ENCODE measurements around the gene CALY. TPM values are rescaled to one million over a fixed set of nuclear protein-coding genes. Genes with fewer than 3 reads are reported as not detected.

Gene CALY
- total RNA-seq, 1 donor, result 0.73 TPM

DNA sequence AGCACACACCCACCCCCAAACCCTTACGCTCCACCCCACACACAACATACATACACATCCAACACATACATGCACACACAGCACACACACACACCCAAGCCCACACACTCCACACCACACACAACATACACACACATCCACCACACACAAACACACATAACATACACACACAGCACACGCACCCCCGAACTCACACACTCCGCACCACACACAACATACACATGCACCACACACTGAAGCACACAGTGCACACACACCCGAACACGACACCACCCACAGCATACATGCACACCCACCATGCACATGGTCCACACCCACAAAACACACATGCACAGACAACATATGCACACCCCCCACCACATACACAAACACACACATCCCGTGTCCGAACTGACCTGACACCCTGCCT lies 12.5 kb upstream of the CALY start:
- Histone ChIP-seq H3K27me3 (ENCODE audit: insufficient read depth, low read length) (peaks cover 2% of the 10 kb centered on the region), H3K4me1 (ENCODE audit: insufficient read depth, low read length) (no peaks in the 10 kb centered on the region)

GRCh38 chr10:133347710-133348517 lies 11.2 kb upstream of the CALY start:
- Histone ChIP-seq H3K4me3 (ENCODE audit: low read length) (no peak overlapping the region), H3K27me3 (ENCODE audit: insufficient read depth, low read length) (peaks cover 5% of the 10 kb centered on the region), H3K4me1 (ENCODE audit: insufficient read depth, low read length) (no peaks in the 10 kb centered on the region), H3K9me3 (ENCODE audit: low read depth, low read length) (no peaks in the 10 kb centered on the region)

More for the DNA sequence above, 12.5 kb upstream of the CALY start:
- no peaks in the 10 kb centered on the region for H3K9me3 ChIP-seq (ENCODE audit: low read depth, low read length)
- H3K4me3 ChIP-seq (ENCODE audit: low read length), result no peak overlapping the region

DNA sequence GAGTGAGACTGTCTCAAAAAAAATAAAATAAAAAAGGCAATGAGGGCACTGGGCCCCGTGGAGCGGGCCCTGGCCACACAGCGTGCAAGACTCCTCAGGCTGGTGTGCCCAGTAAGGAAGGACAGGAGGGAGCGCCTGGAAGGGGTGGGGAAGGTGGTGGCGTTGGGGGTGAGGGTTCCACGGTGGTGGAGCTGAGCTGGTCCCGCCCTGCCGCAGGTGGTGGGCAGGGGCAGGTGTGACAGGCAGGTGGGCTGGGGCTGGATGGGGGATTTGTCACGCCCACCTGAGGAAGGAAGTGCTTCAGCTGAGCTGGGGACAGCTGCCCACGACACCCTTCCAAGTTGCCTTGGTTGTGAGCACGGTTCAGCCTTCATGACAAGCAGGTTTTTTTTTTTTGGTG lies 9.7 kb upstream of the CALY start:
- no peaks in the 10 kb centered on the region for H3K9me3 ChIP-seq (ENCODE audit: low read depth, low read length)
- no peak overlapping the region for H3K4me3 ChIP-seq (ENCODE audit: low read length)
- no peaks in the 10 kb centered on the region for H3K4me1 ChIP-seq (ENCODE audit: insufficient read depth, low read length)
- H3K27me3 ChIP-seq (ENCODE audit: insufficient read depth, low read length), result peaks cover 5% of the 10 kb centered on the region

DNA sequence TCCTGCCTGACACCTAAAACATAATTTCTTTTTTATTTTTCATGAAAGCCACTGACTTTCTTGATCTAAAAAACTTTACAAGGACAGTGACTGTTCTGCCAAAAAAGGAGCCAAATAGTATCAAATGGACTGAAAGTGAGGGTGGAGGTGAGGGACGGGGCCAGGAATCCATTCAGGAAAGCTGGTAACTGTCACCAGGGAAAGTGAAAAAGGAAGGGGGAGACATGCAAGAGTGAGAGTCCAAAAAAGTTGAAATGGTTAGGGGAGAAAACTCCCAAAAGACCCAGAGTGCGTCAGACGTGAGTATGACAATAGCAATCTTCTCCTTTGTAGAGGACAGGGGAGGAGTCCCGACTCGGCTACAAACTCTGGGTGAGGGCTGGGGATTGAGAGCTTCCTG lies 7.5 kb upstream of the CALY start:
- Histone ChIP-seq H3K27me3 (ENCODE audit: insufficient read depth, low read length) (peaks cover 5% of the 10 kb centered on the region), H3K9me3 (ENCODE audit: low read depth, low read length) (no peaks in the 10 kb centered on the region), H3K4me3 (ENCODE audit: low read length) (no peak overlapping the region), H3K4me1 (ENCODE audit: insufficient read depth, low read length) (no peaks in the 10 kb centered on the region)

GRCh38 chr10:133343558-133343957 lies 6.9 kb upstream of the CALY start:
- no peak overlapping the region for H3K4me3 ChIP-seq (ENCODE audit: low read length)
- H3K4me1 ChIP-seq (ENCODE audit: insufficient read depth, low read length), result no peaks in the 10 kb centered on the region
- H3K27me3 ChIP-seq (ENCODE audit: insufficient read depth, low read length), result peaks cover 6% of the 10 kb centered on the region
- H3K9me3 ChIP-seq (ENCODE audit: low read depth, low read length), result no peaks in the 10 kb centered on the region

DNA sequence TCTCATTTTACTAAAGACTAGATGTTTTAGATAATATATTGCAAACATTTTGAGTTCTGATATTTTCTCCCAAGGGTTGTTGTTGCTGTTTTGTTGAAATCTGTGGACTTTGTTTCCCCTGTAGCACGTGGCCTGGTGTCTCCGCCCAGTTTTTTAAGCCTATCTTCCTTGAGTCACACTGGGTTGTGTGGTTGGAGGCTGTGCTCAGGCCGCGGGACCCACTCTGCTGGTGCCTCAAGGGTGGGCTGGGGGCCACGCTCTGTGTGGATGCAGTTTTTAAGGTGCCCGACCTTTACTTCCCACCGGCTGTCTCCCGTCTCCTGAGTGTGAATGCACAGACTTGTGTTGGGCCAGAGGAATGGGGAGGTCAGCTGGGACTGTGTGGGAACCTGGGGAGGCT lies 6.2 kb upstream of the CALY start:
- H3K4me3 ChIP-seq (ENCODE audit: low read length), result no peak overlapping the region
- H3K27me3 ChIP-seq (ENCODE audit: insufficient read depth, low read length), result peaks cover 11% of the 10 kb centered on the region

GRCh38 chr10:133341983-133342382 lies 5.3 kb upstream of the CALY start:
- Histone ChIP-seq H3K9me3 (ENCODE audit: low read depth, low read length) (no peaks in the 10 kb centered on the region), H3K27me3 (ENCODE audit: insufficient read depth, low read length) (peaks cover 20% of the 10 kb centered on the region), H3K4me1 (ENCODE audit: insufficient read depth, low read length) (peaks cover 9% of the 10 kb centered on the region), H3K4me3 (ENCODE audit: low read length) (no peak overlapping the region)

More for the DNA sequence above, 6.2 kb upstream of the CALY start:
- Histone ChIP-seq H3K9me3 (ENCODE audit: low read depth, low read length) (no peaks in the 10 kb centered on the region), H3K4me1 (ENCODE audit: insufficient read depth, low read length) (no peaks in the 10 kb centered on the region)

DNA sequence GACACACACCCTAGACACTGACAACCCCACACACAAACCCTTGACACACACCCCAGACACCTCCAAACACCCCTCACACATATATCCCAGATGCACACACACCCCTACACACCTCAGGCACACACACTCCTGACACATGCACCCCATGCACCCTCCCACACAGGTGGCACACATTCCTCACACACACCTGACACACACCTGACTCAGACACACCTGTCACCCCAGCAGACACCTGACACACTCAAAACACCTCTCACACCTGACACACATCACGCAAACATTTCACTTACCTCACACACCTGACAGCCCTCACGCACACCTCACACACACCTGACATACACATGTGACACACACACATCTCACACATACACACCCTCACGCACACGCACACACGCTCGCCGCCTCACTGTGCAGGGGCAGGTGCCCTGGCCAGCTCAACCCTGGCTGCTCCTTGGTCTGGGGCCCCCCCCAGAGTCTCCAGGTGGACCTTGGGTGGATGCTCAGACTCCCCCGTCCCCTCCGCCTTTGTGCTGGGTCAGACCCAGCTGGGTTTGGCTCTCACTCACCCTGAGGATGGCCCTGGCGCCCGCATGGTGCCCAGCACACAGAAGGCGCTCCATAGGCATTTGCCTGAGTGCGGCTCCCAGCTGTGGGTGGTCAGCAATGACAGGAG lies 3.1 kb upstream of the CALY start:
- Histone ChIP-seq H3K4me3 (ENCODE audit: low read length) (no peak overlapping the region), H3K27me3 (ENCODE audit: insufficient read depth, low read length) (peaks cover 27% of the 10 kb centered on the region), H3K4me1 (ENCODE audit: insufficient read depth, low read length) (peaks cover 22% of the 10 kb centered on the region), H3K9me3 (ENCODE audit: low read depth, low read length) (no peaks in the 10 kb centered on the region)

DNA sequence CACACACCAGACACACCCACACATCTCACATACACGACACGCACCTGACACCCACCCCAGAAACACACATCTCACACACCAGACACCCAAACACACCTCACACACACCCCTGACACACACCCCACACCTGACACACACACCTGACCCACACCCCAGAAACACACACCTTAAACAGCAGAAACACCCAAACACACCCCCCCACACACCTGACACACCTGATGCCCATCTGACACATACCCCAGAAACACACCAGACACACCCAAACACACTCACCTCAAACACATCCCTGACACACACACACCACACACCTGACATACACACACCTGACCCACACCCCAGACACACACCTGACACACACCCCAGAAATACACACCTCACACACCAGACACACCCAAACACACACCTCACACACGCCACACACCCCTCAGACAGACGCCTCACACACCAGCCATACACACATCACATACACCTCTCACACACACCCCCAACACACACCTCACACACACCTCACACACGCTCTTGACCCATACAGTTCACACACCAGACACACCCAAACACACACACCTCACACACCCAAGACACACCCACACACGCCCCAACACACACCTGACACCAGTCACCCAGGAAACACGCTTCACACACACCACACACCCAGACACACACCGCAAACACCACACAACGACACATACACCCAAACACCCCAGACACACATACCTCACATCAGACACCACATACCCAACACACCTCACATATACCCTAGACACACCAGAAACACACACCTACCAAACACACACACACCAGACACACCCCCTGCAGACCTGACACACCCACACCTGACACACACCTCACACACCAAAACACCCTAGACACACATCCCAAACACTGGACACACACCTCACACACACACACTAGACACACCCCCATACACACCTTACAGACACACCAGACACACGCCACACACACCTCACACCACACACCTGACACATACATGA lies 1.7 kb upstream of the CALY start:
- no peak overlapping the region for H3K4me3 ChIP-seq (ENCODE audit: low read length)
- H3K27me3 ChIP-seq (ENCODE audit: insufficient read depth, low read length), result peaks cover 27% of the 10 kb centered on the region
- H3K4me1 ChIP-seq (ENCODE audit: insufficient read depth, low read length), result peaks cover 22% of the 10 kb centered on the region

DNA sequence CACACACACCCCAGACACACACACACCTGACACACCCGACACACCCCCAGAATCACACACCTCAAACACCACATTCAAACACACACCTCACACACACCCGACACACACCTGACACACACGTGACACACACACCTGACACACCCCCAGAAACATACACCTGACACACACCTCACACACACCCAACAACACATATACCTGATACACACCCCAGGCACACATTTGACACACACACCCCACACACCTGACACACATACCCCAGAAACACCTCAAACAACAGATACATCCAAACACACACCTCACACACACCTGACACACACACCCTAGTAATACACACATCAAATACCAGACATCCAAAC lies 652 bp upstream of the CALY start:
- H3K4me3 ChIP-seq (ENCODE audit: low read length), result no peak overlapping the region

More for the DNA sequence above, 1.7 kb upstream of the CALY start:
- H3K9me3 ChIP-seq (ENCODE audit: low read depth, low read length), result no peaks in the 10 kb centered on the region

GRCh38 chr10:133336118-133336576 lies 549 bp downstream of the CALY start:
- Histone ChIP-seq H3K9me3 (ENCODE audit: low read depth, low read length) (no peaks in the 10 kb centered on the region), H3K4me1 (ENCODE audit: insufficient read depth, low read length) (peaks cover 22% of the 10 kb centered on the region), H3K27me3 (ENCODE audit: insufficient read depth, low read length) (peaks cover 28% of the 10 kb centered on the region), H3K4me3 (ENCODE audit: low read length) (peak overlapping the region; percentile 12)

More for the DNA sequence above, 652 bp upstream of the CALY start:
- Histone ChIP-seq H3K9me3 (ENCODE audit: low read depth, low read length) (no peaks in the 10 kb centered on the region), H3K4me1 (ENCODE audit: insufficient read depth, low read length) (peaks cover 22% of the 10 kb centered on the region), H3K27me3 (ENCODE audit: insufficient read depth, low read length) (peaks cover 24% of the 10 kb centered on the region)

DNA sequence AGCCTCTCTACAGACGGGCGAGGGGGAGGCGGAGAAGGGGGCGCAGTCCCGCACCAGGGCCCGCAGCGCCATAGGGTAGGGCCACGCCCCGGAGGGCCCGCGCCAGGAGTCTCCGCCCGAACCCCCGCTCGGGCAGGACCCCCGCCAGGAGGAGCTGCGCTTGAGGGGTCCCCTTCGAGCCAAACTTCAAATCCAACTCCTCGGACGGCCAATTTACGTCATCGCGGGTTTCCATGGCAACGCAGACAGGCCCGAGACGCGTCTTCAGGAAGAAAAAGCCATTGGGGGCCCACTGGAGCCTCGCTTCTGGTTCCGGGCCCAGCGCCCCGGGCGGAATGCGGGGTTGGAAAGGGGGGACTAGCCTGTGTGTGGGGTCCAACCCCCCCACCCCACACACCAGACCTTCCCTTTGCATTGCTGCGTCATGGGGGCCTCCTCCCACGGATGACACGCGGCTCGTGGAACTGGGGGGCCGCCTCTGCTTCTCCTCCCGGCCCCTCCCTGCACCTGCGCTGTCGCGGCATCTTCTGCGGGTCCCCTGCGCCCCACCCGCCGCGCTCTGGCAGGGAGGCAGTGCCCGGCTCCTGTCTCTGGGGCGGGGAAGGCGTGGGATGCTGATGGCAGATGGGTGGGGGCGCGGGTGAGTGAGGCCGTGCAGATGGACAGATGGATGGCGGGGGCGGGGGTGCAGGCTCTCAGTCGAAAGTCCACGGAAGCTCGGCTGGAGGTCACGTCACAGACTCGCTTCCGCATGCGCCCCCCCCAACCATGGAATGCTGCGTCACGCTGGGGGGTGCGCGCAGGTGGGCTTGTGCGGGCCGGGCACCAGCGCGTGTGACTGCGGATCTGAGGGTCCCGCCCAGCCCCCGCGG lies 1.2 kb downstream of the CALY start:
- Histone ChIP-seq H3K27me3 (ENCODE audit: insufficient read depth, low read length) (peaks cover 31% of the 10 kb centered on the region), H3K4me3 (ENCODE audit: low read length) (peak overlapping the region; percentile 12), H3K9me3 (ENCODE audit: low read depth, low read length) (no peaks in the 10 kb centered on the region), H3K4me1 (ENCODE audit: insufficient read depth, low read length) (peaks cover 22% of the 10 kb centered on the region)

- H3K4me3 ChIP-seq (ENCODE audit: low read length), result no peak overlapping the region
- H3K27me3 ChIP-seq (ENCODE audit: insufficient read depth, low read length), result peaks cover 31% of the 10 kb centered on the region
- no peaks in the 10 kb centered on the region for H3K9me3 ChIP-seq (ENCODE audit: low read depth, low read length)
- peaks cover 22% of the 10 kb centered on the region for H3K4me1 ChIP-seq (ENCODE audit: insufficient read depth, low read length)
These were observed 2.0 kb downstream of the CALY start for GRCh38 chr10:133334503-133335245.
